Pons (tissue), 1 donor: Measurements from ENCODE around the gene ENTHD1.
"Not testable (repeated sequence)": the region's sequence is repeated elsewhere in the genome, so short reads cannot be mapped to it uniquely, and the experiment has no call there.

ENCODE experiments used
- DNase-seq: peaks from one replicate; pipeline ENCODE4 v3.0.0-alpha.2; 2016; ENCODE audit warnings: low spot score

ENTHD1 gene

DNA sequence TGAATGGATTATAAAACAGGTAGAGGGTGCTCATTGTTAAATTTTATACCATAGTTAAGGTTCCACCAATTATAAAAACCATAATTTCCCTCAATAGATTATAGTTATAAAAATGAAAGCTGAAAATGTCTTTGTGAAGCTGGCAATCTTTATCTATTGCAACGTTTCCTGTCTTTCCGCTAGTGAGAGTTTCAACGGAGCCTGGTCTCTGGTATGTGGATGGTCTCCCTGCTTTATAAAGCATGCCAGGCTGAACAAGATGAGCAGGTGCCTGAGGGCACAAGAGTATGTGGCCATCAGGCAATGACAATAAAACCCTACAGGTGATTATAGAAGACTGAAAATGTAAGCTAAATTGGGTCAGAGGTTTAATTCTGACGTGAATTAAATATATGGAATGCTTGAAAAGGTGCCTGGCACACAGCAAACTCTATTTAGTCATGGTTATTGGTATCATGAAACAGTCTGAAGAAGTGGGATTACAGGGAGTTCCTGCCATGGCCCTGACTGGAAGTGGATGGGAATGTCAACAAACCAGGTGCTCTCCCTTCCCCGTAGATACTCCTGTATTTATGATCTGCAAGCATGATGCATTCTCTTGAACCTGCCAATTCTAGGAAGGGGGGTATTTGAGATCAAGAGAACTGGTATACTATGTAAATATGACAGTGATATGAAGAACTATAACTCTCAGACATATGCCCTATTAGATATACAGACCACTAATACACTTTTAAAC lies 115.7 kb downstream of the ENTHD1 start:
- DNase-seq = no peak

GRCh38 chr22:39776295-39777009 lies 117.1 kb downstream of the ENTHD1 start:
- no peak for DNase-seq

DNA sequence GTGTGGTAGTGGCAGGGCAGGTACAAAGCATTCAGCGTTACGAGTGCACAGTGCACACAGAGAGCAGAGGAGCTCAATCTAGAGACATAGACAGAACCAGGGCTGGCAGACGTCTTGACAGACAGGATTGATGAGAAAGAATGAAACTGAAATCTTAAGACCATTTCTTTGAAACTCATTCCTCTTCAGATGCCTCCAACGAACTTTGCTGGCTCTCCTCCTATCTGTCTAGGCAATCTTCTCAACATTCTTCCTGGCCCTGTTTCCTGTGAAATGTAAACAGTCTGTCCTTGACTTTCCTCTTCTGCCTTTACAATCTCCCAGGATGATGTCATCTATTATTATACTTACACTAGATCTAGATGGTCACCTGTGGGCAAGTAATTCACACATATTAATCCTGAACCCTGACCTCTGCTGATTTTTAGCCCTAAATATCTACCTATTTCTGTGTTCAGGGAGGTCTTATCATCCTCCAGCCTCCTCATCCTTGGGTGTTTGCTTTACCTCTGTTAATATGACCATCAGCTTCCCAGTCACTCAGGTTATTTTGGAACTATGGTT lies 119.5 kb downstream of the ENTHD1 start:
- peak; percentile 2 for DNase-seq

GRCh38 chr22:39773503-39773902 lies 120.1 kb downstream of the ENTHD1 start:
- no peak for DNase-seq

DNA sequence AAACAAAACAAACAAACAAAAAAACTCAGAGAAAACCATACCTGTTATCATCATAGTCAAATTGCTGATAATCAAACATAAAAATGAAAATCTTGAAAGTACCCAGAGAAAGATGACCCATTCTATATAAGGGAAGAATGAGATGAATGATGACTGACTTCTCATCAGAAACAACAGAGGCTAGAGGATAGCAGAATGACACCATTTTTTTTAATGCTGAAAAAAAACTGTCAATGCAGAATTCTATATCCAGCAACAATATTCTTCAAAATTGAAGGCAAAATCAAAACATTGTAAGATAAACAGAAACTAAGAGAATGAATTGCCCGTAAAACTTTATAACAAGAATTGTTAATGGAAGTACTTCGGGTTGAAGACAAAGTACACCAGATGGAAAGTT lies 122.1 kb downstream of the ENTHD1 start:
- DNase-seq = no peak

DNA sequence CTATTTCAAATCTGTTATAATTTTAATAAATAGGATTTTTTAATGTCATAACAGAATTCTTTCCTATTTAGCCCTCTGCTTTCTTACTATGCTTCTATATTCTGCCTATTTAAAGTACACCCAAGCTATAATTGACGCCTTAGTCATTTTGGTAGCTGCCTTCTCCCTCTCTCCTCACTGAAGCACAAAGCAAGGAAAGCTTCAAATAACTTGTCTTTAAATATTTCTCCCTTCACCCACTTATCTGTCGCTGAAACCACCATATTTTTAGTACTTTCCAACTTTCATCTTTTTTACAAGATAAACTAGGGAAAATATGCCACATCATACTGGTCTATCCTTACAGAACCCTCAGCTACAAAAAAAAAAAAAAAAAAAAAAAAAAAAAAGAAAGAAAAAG lies 127.9 kb downstream of the ENTHD1 start:
- DNase-seq = no peak

- DNase-seq = no peak
These were observed 128.5 kb downstream of the ENTHD1 start for GRCh38 chr22:39765046-39765445.

- no peak for DNase-seq
These were observed 130.3 kb downstream of the ENTHD1 start for GRCh38 chr22:39763276-39763675.

- DNase-seq = no peak
These were observed 142.8 kb downstream of the ENTHD1 start for GRCh38 chr22:39750759-39751158.

DNA sequence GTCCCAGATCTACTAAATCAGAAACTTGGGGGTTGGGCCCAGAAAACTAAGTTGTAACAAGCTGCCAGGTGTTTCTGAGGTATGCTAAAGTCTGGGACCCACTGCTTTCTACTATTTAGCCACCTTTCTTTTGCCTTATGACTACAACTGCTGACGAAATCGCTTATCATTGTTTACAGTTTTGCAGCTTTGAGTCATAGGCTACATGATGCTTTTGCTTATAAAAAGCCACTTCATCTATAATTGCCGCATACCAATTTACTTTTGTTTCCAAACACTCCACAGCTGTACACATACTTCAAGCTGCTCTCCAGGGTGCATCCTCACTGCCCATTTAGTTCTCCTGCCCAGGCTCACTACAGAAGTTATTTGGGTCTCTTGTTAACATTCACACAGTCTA lies 144.7 kb downstream of the ENTHD1 start:
- no peak for DNase-seq

DNA sequence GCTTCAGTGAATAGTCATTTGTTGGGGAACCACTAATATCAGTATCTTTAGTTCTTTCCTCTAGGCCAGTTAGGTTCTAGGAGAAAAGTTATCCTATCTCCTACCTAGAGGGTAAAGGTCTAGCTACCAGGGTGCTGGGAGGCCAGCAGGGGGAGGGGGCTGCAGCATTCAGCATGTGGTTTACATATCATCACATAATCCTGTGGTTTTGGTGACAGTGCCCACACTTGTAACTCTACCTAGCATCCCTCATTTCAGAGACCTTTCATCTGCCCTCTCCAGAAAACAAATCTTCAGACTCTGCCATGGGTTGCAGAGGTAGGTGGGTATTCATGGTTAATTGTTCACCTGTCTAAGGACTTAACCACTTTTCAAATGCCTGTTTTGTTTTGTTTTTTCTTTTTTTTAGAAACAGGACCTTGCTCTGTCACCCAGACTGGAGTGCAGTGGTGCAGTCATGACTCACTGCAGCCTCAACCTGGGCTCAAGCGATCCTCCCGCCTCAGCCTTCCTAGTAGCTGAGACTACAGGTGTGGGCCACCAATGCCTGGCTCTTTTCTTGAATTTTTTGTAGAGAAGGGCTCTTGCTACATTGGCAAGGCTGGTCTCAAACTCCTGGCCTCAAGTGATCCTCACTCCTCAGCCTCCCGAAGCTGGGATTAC lies 146.8 kb downstream of the ENTHD1 start:
- DNase-seq = no peak

DNA sequence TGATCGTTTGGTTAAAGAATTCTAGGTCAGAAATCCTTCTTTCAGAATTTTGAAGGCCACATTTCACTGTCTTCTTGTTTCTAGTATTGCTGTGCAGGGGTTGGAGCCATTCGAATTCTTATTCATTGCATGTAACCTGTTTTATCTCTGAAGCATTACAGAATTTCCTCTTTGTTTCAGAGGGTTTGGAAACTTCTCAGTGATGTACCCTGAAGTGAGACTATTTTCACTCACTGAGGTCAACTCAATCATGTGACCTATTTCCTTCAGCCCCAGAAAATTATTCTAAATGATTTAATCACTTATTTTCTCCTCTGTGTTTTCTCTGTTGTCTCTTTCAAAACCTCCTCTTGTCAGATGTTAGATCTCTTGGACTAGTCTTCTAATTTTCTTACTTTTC lies 147.8 kb downstream of the ENTHD1 start:
- no peak for DNase-seq

GRCh38 chr22:39744353-39744752 lies 149.2 kb downstream of the ENTHD1 start:
- DNase-seq = no peak

DNA sequence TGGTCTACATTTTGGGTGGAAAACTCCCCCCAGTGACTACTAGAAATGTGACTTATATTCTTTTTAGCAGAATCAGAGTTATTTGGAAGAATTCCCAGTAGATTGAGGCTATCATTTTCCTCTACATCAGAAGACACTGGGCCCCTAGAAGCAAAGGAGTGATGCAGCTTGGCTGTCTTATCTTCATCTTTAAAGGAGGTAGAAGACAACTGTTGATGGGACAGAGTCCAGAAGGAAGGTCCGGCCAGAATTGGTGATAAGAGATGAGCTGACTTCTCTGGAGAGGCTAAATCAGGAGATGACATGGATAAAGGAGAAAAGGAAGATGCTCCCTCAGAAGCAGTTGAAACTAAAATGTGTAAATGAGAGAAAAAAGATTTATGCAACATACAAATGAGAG lies 149.6 kb downstream of the ENTHD1 start:
- DNase-seq = no peak

GRCh38 chr22:39739338-39740027 lies 154.1 kb downstream of the ENTHD1 start:
- no peak for DNase-seq

DNA sequence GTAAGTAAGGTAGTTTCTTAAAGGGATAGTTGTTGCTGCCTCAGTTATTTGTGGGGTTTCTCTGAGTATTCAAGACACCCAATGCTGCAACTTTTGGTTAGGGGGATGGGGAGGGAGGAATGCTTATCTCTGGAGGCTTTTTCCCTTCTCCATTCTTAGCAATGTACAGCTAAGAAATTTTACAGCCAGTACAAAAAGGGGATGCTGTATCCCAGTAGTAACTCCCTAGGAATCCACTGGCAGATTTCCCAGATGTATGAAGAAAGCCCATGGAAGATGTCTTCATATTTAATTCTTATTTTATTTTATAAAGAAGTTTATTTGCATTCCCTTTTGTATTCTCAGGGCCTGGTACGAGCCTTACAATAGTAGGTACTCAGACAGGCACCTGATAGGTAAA lies 154.8 kb downstream of the ENTHD1 start:
- no peak for DNase-seq

DNA sequence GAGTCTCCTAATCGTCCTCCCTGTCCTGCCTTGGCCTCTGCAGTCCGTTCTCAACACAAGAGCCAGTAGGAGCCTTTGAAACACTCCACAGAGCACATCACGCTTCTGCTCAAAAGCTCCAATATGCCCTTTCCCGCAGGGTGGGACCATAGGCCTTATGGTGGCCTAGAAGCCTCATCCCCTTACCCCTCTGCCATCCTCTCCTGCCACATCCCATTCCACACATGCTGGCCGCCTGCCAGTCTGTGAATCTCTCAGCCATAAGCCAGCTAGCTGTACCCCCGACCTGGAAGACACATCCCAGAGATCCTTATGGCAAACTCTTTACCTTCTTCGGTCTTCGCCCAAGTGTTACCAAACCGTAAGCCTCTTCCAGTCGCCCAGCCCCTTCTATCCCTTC lies 157.8 kb downstream of the ENTHD1 start:
- no peak for DNase-seq

- no peak for DNase-seq
These were observed 158.7 kb downstream of the ENTHD1 start for GRCh38 chr22:39734866-39735265.

- not testable (repeated sequence) for DNase-seq
These were observed 159.5 kb downstream of the ENTHD1 start for GRCh38 chr22:39734046-39734445.

- no peak for DNase-seq
These were observed 160.4 kb downstream of the ENTHD1 start for GRCh38 chr22:39733191-39733590.

DNA sequence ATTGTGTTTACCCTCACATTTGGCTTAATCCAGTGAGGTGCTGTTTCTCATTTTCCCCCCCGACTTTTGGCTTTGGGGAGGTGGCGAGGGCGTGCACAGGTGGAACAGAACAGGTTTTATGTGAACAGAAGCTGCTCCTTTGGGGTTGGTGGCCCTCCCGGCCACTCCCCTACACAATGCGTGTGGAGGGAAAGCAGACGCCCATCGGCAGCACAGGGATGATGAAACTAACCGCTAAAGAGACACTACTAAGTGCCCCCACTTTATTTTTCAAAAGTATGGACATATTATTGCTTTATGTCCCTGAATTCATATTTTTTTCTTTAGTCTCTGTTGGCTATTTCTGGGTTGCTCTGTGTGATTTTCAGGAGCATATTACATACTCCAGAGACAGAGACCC lies 160.9 kb downstream of the ENTHD1 start:
- no peak for DNase-seq

DNA sequence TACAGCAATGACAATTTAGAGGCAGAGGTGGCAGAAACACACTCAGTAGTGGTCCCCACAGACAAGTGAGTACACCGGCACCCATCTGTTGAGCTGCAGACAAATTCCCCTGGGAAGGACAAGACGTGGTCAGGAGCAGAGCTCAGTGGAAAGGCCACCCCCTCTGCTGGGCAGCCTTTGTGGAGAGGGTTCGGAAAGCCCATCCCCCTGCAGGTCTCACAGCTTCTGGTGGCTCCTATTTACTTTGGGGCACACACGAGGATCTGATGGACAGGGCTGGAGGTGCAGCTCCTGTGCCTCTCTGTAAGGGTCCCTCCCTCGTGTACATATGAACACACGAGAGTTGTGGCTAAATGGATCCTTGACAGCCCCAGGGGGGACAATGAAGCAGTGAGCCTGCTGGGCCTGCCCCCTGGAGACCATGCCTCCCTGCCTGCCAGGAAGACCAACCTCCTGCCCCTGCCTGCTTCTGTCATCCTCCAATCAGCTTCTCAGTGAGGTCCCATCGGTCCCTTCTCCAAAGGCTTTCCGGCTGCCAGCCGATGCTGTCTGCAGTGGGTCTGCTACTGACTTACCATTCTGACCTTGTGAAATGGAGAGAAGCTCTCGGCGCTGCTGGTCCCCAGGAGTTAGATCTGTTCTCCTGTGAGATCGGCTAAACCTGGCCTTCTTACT lies 161.5 kb downstream of the ENTHD1 start:
- DNase-seq = no peak
